ENCODE measurements around the gene CAMTA1. TPM values are rescaled to one million over a fixed set of nuclear protein-coding genes. Genes with fewer than 3 reads are reported as not detected.

CAMTA1 gene
- total and polyA plus RNA-seq, 4 donors: 18.0 to 93.5 (median 35.8) TPM

GRCh38 chr1:7077136-7077535, 291.9 kb downstream of the CAMTA1 start:
- Histone ChIP-seq H3K4me3 (ENCODE audit: low read depth in 1 of 3, low read length in 3 of 3) (no peak overlapping the region), H3K9ac (ENCODE audit: low read depth in 1 of 2, low read length in 2 of 2) (no peak overlapping the region), H3K27ac (ENCODE audit: low read depth in 1 of 2, low read length in 2 of 2) (no peak overlapping the region), H3K36me3 (ENCODE audit: control insufficient read depth in 4 of 4, insufficient read depth in 3 of 4, low read depth in 1 of 4, low read length in 3 of 4) (no peaks in the 10 kb centered on the region), H3K9me3 (ENCODE audit: control insufficient read depth in 4 of 4, low read length in 3 of 4) (peaks cover 0 to 10% (median under 1%) of the 10 kb centered on the region in 4 donors), H3K27me3 (ENCODE audit: control insufficient read depth in 4 of 4, insufficient read depth in 4 of 4, low read length in 3 of 4) (no peaks in the 10 kb centered on the region), H3K4me1 (ENCODE audit: control insufficient read depth in 4 of 4, insufficient read depth in 4 of 4, low read length in 3 of 4) (no peaks in the 10 kb centered on the region)
- DNase-seq (ENCODE audit: low spot score): no peak
- 48% methylated on average over 4 of the region's 4 CpGs for WGBS
- no peak for TF ChIP-seq RAD21 (IDR thresholded peaks at IDR 0.05)
- no peak for TF ChIP-seq JUND (IDR thresholded peaks at IDR 0.05)
- no peak for TF ChIP-seq REST (IDR thresholded peaks at IDR 0.05)
- no peak for TF ChIP-seq GABPA (IDR thresholded peaks at IDR 0.05 in 1 of 2, conservative IDR thresholded peaks at IDR 0.05 in 1 of 2)
- TF ChIP-seq ATF3 (IDR thresholded peaks at IDR 0.05): no peak
- no peak for TF ChIP-seq HNF4A (conservative IDR thresholded peaks at IDR 0.05)
- no peak for TF ChIP-seq TAF1 (conservative IDR thresholded peaks at IDR 0.05)
- no peak for TF ChIP-seq CTCF (IDR thresholded peaks at IDR 0.05; ENCODE audit: low read depth, low read length, missing input control)
- no peak for TF ChIP-seq NR2F2 (IDR thresholded peaks at IDR 0.05)

- Histone ChIP-seq H3K27me3 (ENCODE audit: control insufficient read depth in 4 of 4, insufficient read depth in 4 of 4, low read length in 3 of 4) (no peaks in the 10 kb centered on the region), H3K9me3 (ENCODE audit: control insufficient read depth in 4 of 4, low read length in 3 of 4) (peaks cover 0 to 10% (median under 1%) of the 10 kb centered on the region in 4 donors), H3K36me3 (ENCODE audit: control insufficient read depth in 4 of 4, insufficient read depth in 3 of 4, low read depth in 1 of 4, low read length in 3 of 4) (no peaks in the 10 kb centered on the region), H3K9ac (ENCODE audit: low read depth in 1 of 2, low read length in 2 of 2) (no peak overlapping the region), H3K4me1 (ENCODE audit: control insufficient read depth in 4 of 4, insufficient read depth in 4 of 4, low read length in 3 of 4) (no peaks in the 10 kb centered on the region), H3K4me3 (ENCODE audit: low read depth in 1 of 3, low read length in 3 of 3) (no peak overlapping the region), H3K27ac (ENCODE audit: low read depth in 1 of 2, low read length in 2 of 2) (no peak overlapping the region)
- no peak for TF ChIP-seq FOXA1 (IDR thresholded peaks at IDR 0.05)
- TF ChIP-seq REST (IDR thresholded peaks at IDR 0.05): no peak
- TF ChIP-seq NR2F2 (IDR thresholded peaks at IDR 0.05): no peak
- TF ChIP-seq ZBTB33 (IDR thresholded peaks at IDR 0.05): no peak
- TF ChIP-seq ATF3 (IDR thresholded peaks at IDR 0.05): no peak
- TF ChIP-seq HNF4A (conservative IDR thresholded peaks at IDR 0.05): no peak
- TF ChIP-seq SP1 (IDR thresholded peaks at IDR 0.05): no peak
- 69% methylated on average over 3 of the region's 3 CpGs for WGBS
- no peak for DNase-seq (ENCODE audit: low spot score)
These were observed 292.7 kb downstream of the CAMTA1 start for GRCh38 chr1:7077970-7078369.

Data from liver (tissue), 9 donors.